HepG2 (cell line): ENCODE data around the gene SMAP1. TPM values are rescaled to one million over a fixed set of nuclear protein-coding genes. Genes with fewer than 3 reads are reported as not detected.

Source experiments
- CENPT ChIP-seq: sonication (generic); formaldehyde crosslinking; IDR thresholded peaks from 2 replicates; pipeline ENCODE4 v1.8.0; 2022; ENCODE audit warnings: low read depth, mild to moderate bottlenecking, moderate library complexity, missing genetic modification reagents
- FOXP4 ChIP-seq: sonication (generic); formaldehyde crosslinking; IDR thresholded peaks from 2 replicates; pipeline ENCODE4 v1.4.0; 2020; ENCODE audit warnings: missing genetic modification reagents
- GATAD1 ChIP-seq: IDR thresholded peaks from 2 replicates; pipeline ENCODE4 v1.6.1; 2016; ENCODE audit warnings: missing genetic modification reagents, missing compliant biosample characterization
- IKZF4 ChIP-seq: sonication (generic); formaldehyde crosslinking; IDR thresholded peaks from 2 replicates; pipeline ENCODE4 v1.5.1; 2020; ENCODE audit warnings: borderline replicate concordance, mild to moderate bottlenecking, low read depth, missing genetic modification reagents; ENCODE audit errors: not compliant biosample characterization
- SIN3B ChIP-seq: fragments of 150-350 bp; IDR thresholded peaks from 2 replicates; pipeline ENCODE4 v1.6.1; 2014; ENCODE audit warnings: low read length
- THAP9 ChIP-seq: sonication (generic); formaldehyde crosslinking; IDR thresholded peaks from 2 replicates; pipeline ENCODE4; 2020; ENCODE audit warnings: missing genetic modification reagents, mild to moderate bottlenecking, borderline replicate concordance
- ZBTB40 ChIP-seq, 2 experiments: fragments of 450-650 bp in 1 of 2; sonication (generic) in 1 of 2; formaldehyde crosslinking in 1 of 2; IDR thresholded peaks; 2 replicates each; pipeline versions ENCODE4 v1.6.1 to v1.8.0; 2016 to 2022; ENCODE audit warnings: antibody characterized with exemption in 1 of 2, mild to moderate bottlenecking in 1 of 2, missing genetic modification reagents in 1 of 2
- ZNF143 ChIP-seq: sonication (generic); formaldehyde crosslinking; IDR thresholded peaks from 2 replicates; pipeline ENCODE4 v1.4.0; 2020; ENCODE audit warnings: missing genetic modification reagents
- ZNF274 ChIP-seq: sonication (generic); formaldehyde crosslinking; IDR thresholded peaks from 2 replicates; pipeline ENCODE4 v1.5.1; 2020; ENCODE audit warnings: mild to moderate bottlenecking, missing genetic modification reagents
- ZNF674 ChIP-seq: sonication (generic); formaldehyde crosslinking; IDR thresholded peaks from 2 replicates; pipeline ENCODE4 v1.5.0; 2020; ENCODE audit warnings: low read depth, mild to moderate bottlenecking, missing genetic modification reagents
- ZNF770 ChIP-seq: sonication (generic); formaldehyde crosslinking; IDR thresholded peaks from 2 replicates; pipeline ENCODE4 v1.5.0; 2020; ENCODE audit warnings: mild to moderate bottlenecking, missing genetic modification reagents
- polyA plus RNA-seq, 8 experiments: library from polyadenylated mRNA; depleted of rRNA in 3 of 8; stranded (reverse) in 7 of 8; unstranded in 1 of 8; fragments of >200 nt; fragmentation: Illumina TruSeq in 4 of 8; extraction: Trizol in 4 of 8; gene quantifications; 2 replicates each; pipeline versions ENCODE4 v1.2.1 to v1.2.3, GENCODE V29; 2011 to 2016; ENCODE audit warnings: low read depth in 4 of 8, missing spikeins in 1 of 8, mixed read lengths in 1 of 8; ENCODE audit not compliant: insufficient read depth in 1 of 8
- total RNA-seq, 5 experiments: library from RNA; depleted of rRNA; stranded (reverse); fragments of >200 nt; fragmentation: Illumina TruSeq; extraction: Trizol; gene quantifications; 2 replicates each; pipeline ENCODE4 v1.2.3, GENCODE V29; 2016; ENCODE audit warnings: low read depth in 1 of 5

Gene SMAP1
- total and polyA plus RNA-seq, 2 of the 13 experiments (the other 11 are each of a cell fraction or from before 2014, with no cell fraction given) = 13.4 to 17.8 TPM

- TF ChIP-seq THAP9 = no peak
- no peak for TF ChIP-seq CENPT (CRISPR knock-in tag)
- peak; percentile 78 for TF ChIP-seq ZNF274 (CRISPR knock-in tag)
- TF ChIP-seq ZNF770 (CRISPR knock-in tag) = peak; percentile 54; the same call in 1 of the 2 replicates
- peak; percentile 74 for TF ChIP-seq GATAD1 (CRISPR knock-in tag)
- no peak for TF ChIP-seq FOXP4 (CRISPR knock-in tag)
- TF ChIP-seq SIN3B = no peak
- no peak for TF ChIP-seq ZNF143 (CRISPR knock-in tag)
- TF ChIP-seq ZNF674 (CRISPR knock-in tag) = peak; percentile 85; the same call in 1 of the 2 replicates
- no peak for TF ChIP-seq IKZF4
- TF ChIP-seq ZBTB40 (IDR thresholded peaks at IDR 0.05) = no peak
- TF ChIP-seq ZBTB40 (CRISPR knock-in tag; IDR thresholded peaks at IDR 0.05) = peak; percentile 34; the same call in 1 of the 2 replicates
Observed at GRCh38 chr6:70667711-70668498, at the start of gene SMAP1 (continued).
